Activated T-helper 2 cell treated with anti-CD3 and anti-CD28 coated beads, Interferon-gamma antibody, Interleukin-2, Interleukin-4, amounts not matched to agents 10 μg/mL and 5 μg/mL and 100 μg/mL, durations not matched to agents 14 hours and 24 hours and 36 hours (primary cell): ENCODE results near the gene HBA1. TPM values are rescaled to one million over a fixed set of nuclear protein-coding genes. Genes with fewer than 3 reads are reported as not detected.
"Not testable (repeated sequence)": the region's sequence is repeated elsewhere in the genome, so short reads cannot be mapped to it uniquely, and the experiment has no call there.

Experiments used
- DNase-seq: peaks from one replicate; pipeline ENCODE4 v3.0.0; 2021; ENCODE audit warnings: low spot score
- H3K27ac Mint-ChIP-seq: one replicate; pipeline ENCODE4 v1.8.0; 2021; ENCODE audit warnings: mixed read lengths
- H3K27me3 Mint-ChIP-seq: one replicate; pipeline ENCODE4 v1.8.0; 2021; ENCODE audit warnings: low read depth, mixed read lengths
- H3K36me3 Mint-ChIP-seq: one replicate; pipeline ENCODE4 v1.8.0; 2021; ENCODE audit warnings: low read depth, mixed read lengths
- H3K4me1 Mint-ChIP-seq: one replicate; pipeline ENCODE4 v1.8.0; 2021; ENCODE audit warnings: low read depth, mixed read lengths
- H3K4me3 Mint-ChIP-seq: one replicate; pipeline ENCODE4 v1.8.0; 2021; ENCODE audit warnings: low read depth, mild to moderate bottlenecking, moderate library complexity, mixed read lengths
- H3K9me3 Mint-ChIP-seq: one replicate; pipeline ENCODE4 v1.8.0; 2021; ENCODE audit warnings: mixed read lengths
- intact Hi-C: fragments of 100-400 bp; cut with micrococcal nuclease; formaldehyde crosslinking; loops from one replicate; pipeline ENCODE4 v1.15.1; 2023
- total RNA-seq: library from RNA; stranded (reverse); gene quantifications from 2 replicates; pipeline ENCODE4 v1.2.3, GENCODE V29; 2022

HBA1 gene
- total RNA-seq, 1 donor from 2014 or later = not detected

GRCh38 chr16:181565-182021, 5.1 kb downstream of the HBA1 start:
- no peak overlapping the region for H3K4me3 Mint-ChIP-seq
- intact Hi-C loops = loop anchor here (1.0 kb wide), 1 partner anchor 63 kb away; no protein-coding TSS in a partner anchor
- H3K4me1 Mint-ChIP-seq = no peaks in the 10 kb centered on the region
- H3K9me3 Mint-ChIP-seq = no peaks in the 10 kb centered on the region
- H3K27me3 Mint-ChIP-seq = peaks cover 27% of the 10 kb centered on the region
- H3K36me3 Mint-ChIP-seq = peaks cover 5% of the 10 kb centered on the region
- no peak overlapping the region for H3K27ac Mint-ChIP-seq
- peak; percentile 81 for DNase-seq

- no peaks in the 10 kb centered on the region for H3K9me3 Mint-ChIP-seq
- peaks cover 18% of the 10 kb centered on the region for H3K27me3 Mint-ChIP-seq
- H3K27ac Mint-ChIP-seq = no peak overlapping the region
- no peak overlapping the region for H3K4me3 Mint-ChIP-seq
- H3K36me3 Mint-ChIP-seq = peaks cover 8% of the 10 kb centered on the region
- no peak for DNase-seq
- no peaks in the 10 kb centered on the region for H3K4me1 Mint-ChIP-seq
- intact Hi-C loops = no loop called here
Measured at GRCh38 chr16:183005-183404, 6.5 kb downstream of the HBA1 start.

GRCh38 chr16:185213-185612, 8.7 kb downstream of the HBA1 start:
- Mint-ChIP-seq H3K27ac (no peak overlapping the region), H3K9me3 (no peaks in the 10 kb centered on the region), H3K4me1 (peaks cover 1% of the 10 kb centered on the region), H3K4me3 (no peak overlapping the region), H3K27me3 (no peaks in the 10 kb centered on the region), H3K36me3 (peaks cover 27% of the 10 kb centered on the region)
- DNase-seq = no peak
- intact Hi-C loops = no loop called here

- Mint-ChIP-seq H3K27ac (no peak overlapping the region), H3K4me3 (no peak overlapping the region), H3K36me3 (peaks cover 31% of the 10 kb centered on the region), H3K27me3 (no peaks in the 10 kb centered on the region), H3K9me3 (no peaks in the 10 kb centered on the region), H3K4me1 (peaks cover 1% of the 10 kb centered on the region)
- DNase-seq = no peak
- intact Hi-C loops = no loop called here
Measured at GRCh38 chr16:185691-186090, 9.2 kb downstream of the HBA1 start.

- no peak overlapping the region for H3K27ac Mint-ChIP-seq
- peaks cover 1% of the 10 kb centered on the region for H3K4me1 Mint-ChIP-seq
- peaks cover 47% of the 10 kb centered on the region for H3K36me3 Mint-ChIP-seq
- H3K9me3 Mint-ChIP-seq = no peaks in the 10 kb centered on the region
- H3K27me3 Mint-ChIP-seq = no peaks in the 10 kb centered on the region
- no peak overlapping the region for H3K4me3 Mint-ChIP-seq
- intact Hi-C loops = no loop called here
- DNase-seq = no peak
Measured at GRCh38 chr16:187330-187729, 10.8 kb downstream of the HBA1 start.

- peaks cover 53% of the 10 kb centered on the region for H3K36me3 Mint-ChIP-seq
- intact Hi-C loops = no loop called here
- H3K27me3 Mint-ChIP-seq = no peaks in the 10 kb centered on the region
- no peak overlapping the region for H3K27ac Mint-ChIP-seq
- peaks cover 1% of the 10 kb centered on the region for H3K4me1 Mint-ChIP-seq
- DNase-seq = no peak
- no peak overlapping the region for H3K4me3 Mint-ChIP-seq
- H3K9me3 Mint-ChIP-seq = no peaks in the 10 kb centered on the region
Measured at GRCh38 chr16:188674-189073, 12.2 kb downstream of the HBA1 start.

GRCh38 chr16:189604-190186, 13.2 kb downstream of the HBA1 start:
- Mint-ChIP-seq H3K36me3 (peaks cover 61% of the 10 kb centered on the region), H3K4me3 (no peak overlapping the region)
- no peak for DNase-seq

GRCh38 chr16:191831-192230, 15.4 kb downstream of the HBA1 start:
- intact Hi-C loops = no loop called here
- H3K27me3 Mint-ChIP-seq = no peaks in the 10 kb centered on the region
- H3K27ac Mint-ChIP-seq = no peak overlapping the region
- DNase-seq = no peak
- peaks cover 1% of the 10 kb centered on the region for H3K4me1 Mint-ChIP-seq
- H3K9me3 Mint-ChIP-seq = no peaks in the 10 kb centered on the region
- H3K36me3 Mint-ChIP-seq = peaks cover 64% of the 10 kb centered on the region
- H3K4me3 Mint-ChIP-seq = no peak overlapping the region

More at GRCh38 chr16:189604-190186, 13.2 kb downstream of the HBA1 start:
- H3K4me1 Mint-ChIP-seq = peaks cover 1% of the 10 kb centered on the region
- no peak overlapping the region for H3K27ac Mint-ChIP-seq
- no peaks in the 10 kb centered on the region for H3K9me3 Mint-ChIP-seq
- no peaks in the 10 kb centered on the region for H3K27me3 Mint-ChIP-seq
- intact Hi-C loops = no loop called here

- peaks cover 1% of the 10 kb centered on the region for H3K4me1 Mint-ChIP-seq
- peaks cover 65% of the 10 kb centered on the region for H3K36me3 Mint-ChIP-seq
- H3K9me3 Mint-ChIP-seq = no peaks in the 10 kb centered on the region
- no peak for DNase-seq
- H3K27me3 Mint-ChIP-seq = no peaks in the 10 kb centered on the region
- H3K4me3 Mint-ChIP-seq = no peak overlapping the region
- intact Hi-C loops = no loop called here
- no peak overlapping the region for H3K27ac Mint-ChIP-seq
Measured at GRCh38 chr16:192686-193085, 16.2 kb downstream of the HBA1 start.

GRCh38 chr16:193441-193840, 17.0 kb downstream of the HBA1 start:
- intact Hi-C loops = no loop called here
- no peak overlapping the region for H3K4me3 Mint-ChIP-seq
- H3K9me3 Mint-ChIP-seq = no peaks in the 10 kb centered on the region
- H3K4me1 Mint-ChIP-seq = peaks cover 1% of the 10 kb centered on the region
- H3K36me3 Mint-ChIP-seq = peaks cover 69% of the 10 kb centered on the region
- no peaks in the 10 kb centered on the region for H3K27me3 Mint-ChIP-seq
- H3K27ac Mint-ChIP-seq = no peak overlapping the region
- no peak for DNase-seq

- Mint-ChIP-seq H3K9me3 (no peaks in the 10 kb centered on the region), H3K27ac (no peak overlapping the region), H3K27me3 (no peaks in the 10 kb centered on the region), H3K4me1 (no peaks in the 10 kb centered on the region), H3K36me3 (peaks cover 66% of the 10 kb centered on the region), H3K4me3 (no peak overlapping the region)
- intact Hi-C loops = no loop called here
- no peak for DNase-seq
Measured at GRCh38 chr16:194516-194915, 18.0 kb downstream of the HBA1 start.

- DNase-seq = no peak
- Mint-ChIP-seq H3K27me3 (no peaks in the 10 kb centered on the region), H3K27ac (no peak overlapping the region), H3K36me3 (peaks cover 60% of the 10 kb centered on the region), H3K4me3 (no peak overlapping the region), H3K4me1 (no peaks in the 10 kb centered on the region), H3K9me3 (no peaks in the 10 kb centered on the region)
- intact Hi-C loops = no loop called here
Measured at GRCh38 chr16:200388-200787, 23.9 kb downstream of the HBA1 start.

GRCh38 chr16:203246-203645, 26.8 kb downstream of the HBA1 start:
- H3K36me3 Mint-ChIP-seq = peaks cover 70% of the 10 kb centered on the region

GRCh38 chr16:204046-204445, 27.6 kb downstream of the HBA1 start:
- H3K27ac Mint-ChIP-seq, H3K4me1 Mint-ChIP-seq, intact Hi-C loops, H3K9me3 Mint-ChIP-seq, DNase-seq, H3K27me3 Mint-ChIP-seq, H3K4me3 Mint-ChIP-seq: not testable (repeated sequence)
- H3K36me3 Mint-ChIP-seq = peaks cover 68% of the 10 kb centered on the region

More at GRCh38 chr16:203246-203645, 26.8 kb downstream of the HBA1 start:
- Mint-ChIP-seq H3K9me3 (no peaks in the 10 kb centered on the region), H3K27me3 (no peaks in the 10 kb centered on the region), H3K27ac (no peak overlapping the region), H3K4me3 (no peak overlapping the region), H3K4me1 (peaks cover 5% of the 10 kb centered on the region)
- DNase-seq = no peak
- intact Hi-C loops = no loop called here
